Measurements from ENCODE around the gene DMD.

- TF ChIP-seq, protein P1, sequence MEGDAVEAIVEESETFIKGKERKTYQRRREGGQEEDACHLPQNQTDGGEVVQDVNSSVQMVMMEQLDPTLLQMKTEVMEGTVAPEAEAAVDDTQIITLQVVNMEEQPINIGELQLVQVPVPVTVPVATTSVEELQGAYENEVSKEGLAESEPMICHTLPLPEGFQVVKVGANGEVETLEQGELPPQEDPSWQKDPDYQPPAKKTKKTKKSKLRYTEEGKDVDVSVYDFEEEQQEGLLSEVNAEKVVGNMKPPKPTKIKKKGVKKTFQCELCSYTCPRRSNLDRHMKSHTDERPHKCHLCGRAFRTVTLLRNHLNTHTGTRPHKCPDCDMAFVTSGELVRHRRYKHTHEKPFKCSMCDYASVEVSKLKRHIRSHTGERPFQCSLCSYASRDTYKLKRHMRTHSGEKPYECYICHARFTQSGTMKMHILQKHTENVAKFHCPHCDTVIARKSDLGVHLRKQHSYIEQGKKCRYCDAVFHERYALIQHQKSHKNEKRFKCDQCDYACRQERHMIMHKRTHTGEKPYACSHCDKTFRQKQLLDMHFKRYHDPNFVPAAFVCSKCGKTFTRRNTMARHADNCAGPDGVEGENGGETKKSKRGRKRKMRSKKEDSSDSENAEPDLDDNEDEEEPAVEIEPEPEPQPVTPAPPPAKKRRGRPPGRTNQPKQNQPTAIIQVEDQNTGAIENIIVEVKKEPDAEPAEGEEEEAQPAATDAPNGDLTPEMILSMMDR (conservative IDR thresholded peaks at IDR 0.05), result no peak
- no peak for TF ChIP-seq EZH2 (IDR thresholded peaks at IDR 0.05; ENCODE audit: low read depth)
These were observed 1317.2 kb downstream of the DMD start for GRCh38 chrX:31894152-31894551.
